Endothelial cell of umbilical vein (primary cell): ENCODE data around the gene LSM7.

Experiments used
- CTCF ChIP-seq, 2 donors: IDR thresholded peaks; 1 replicate in 1 of 2; 2 replicates in 1 of 2; pipeline ENCODE4 v1.5.1; 2011; ENCODE audit warnings: low read length in 2 of 2, mild to moderate bottlenecking in 2 of 2, moderate library complexity in 2 of 2, control low read depth in 1 of 2, inconsistent platforms in 1 of 2, low read depth in 1 of 2; ENCODE audit not compliant: insufficient read depth in 1 of 2; ENCODE audit errors: extremely low read depth in 1 of 2
- EZH2 ChIP-seq: IDR thresholded peaks from 2 replicates; pipeline ENCODE4 v1.6.1; 2012; ENCODE audit warnings: borderline replicate concordance, low read depth, mild to moderate bottlenecking, moderate library complexity, low read length, inconsistent platforms; ENCODE audit not compliant: severe bottlenecking
- FOS ChIP-seq: IDR thresholded peaks from 2 replicates; pipeline ENCODE4 v1.6.1; 2011; ENCODE audit warnings: mild to moderate bottlenecking, low read length, moderate library complexity, borderline replicate concordance; ENCODE audit not compliant: insufficient read depth
- GATA2 ChIP-seq: IDR thresholded peaks from 2 replicates; pipeline ENCODE4 v1.7.0; 2011; ENCODE audit warnings: low read depth, mild to moderate bottlenecking, moderate library complexity, mixed read lengths, low read length; ENCODE audit not compliant: insufficient read length, insufficient read depth
- POLR2A ChIP-seq: IDR thresholded peaks from 2 replicates; pipeline ENCODE4 v1.6.1; 2012; ENCODE audit warnings: low read depth, mild to moderate bottlenecking, control low read depth, low read length
- POLR2AphosphoS5 ChIP-seq: IDR thresholded peaks from 2 replicates; pipeline ENCODE4 v1.6.1; 2012; ENCODE audit warnings: low read depth, mild to moderate bottlenecking, control low read depth, low read length, moderate library complexity; ENCODE audit not compliant: insufficient read depth

GRCh38 chr19:2372076-2372612 is 43.8 kb upstream of the LSM7 start:
- no peak for TF ChIP-seq CTCF (IDR thresholded peaks at IDR 0.05; ENCODE audit: extremely low read depth in 1 of 2, insufficient read depth in 1 of 2, low read depth in 1 of 2, low read length in 2 of 2)
- TF ChIP-seq POLR2AphosphoS5 = no peak
- TF ChIP-seq POLR2A = no peak
- TF ChIP-seq GATA2 = no peak
- TF ChIP-seq EZH2 = no peak
- no peak for TF ChIP-seq FOS
